SK-N-SH treated with all-trans-retinoic acid at 6 μM for 48 hours (cell line): Measurements from ENCODE around the gene CCSER1.
"Not testable (repeated sequence)": the region's sequence is repeated elsewhere in the genome, so short reads cannot be mapped to it uniquely, and the experiment has no call there.

Experiments used
- ATAC-seq: fragments of 200-7000 bp; cut with Tn5 transposase; 3 replicates; pipeline ENCODE4 v1.9.1; 2020; ENCODE audit warnings: mild to moderate bottlenecking, moderate library complexity
- CSDC2 ChIP-seq: fragments of 250-450 bp; sonication (Bioruptor Pico); IDR thresholded peaks from 2 replicates; pipeline ENCODE4 v1.5.0; 2020; ENCODE audit warnings: mild to moderate bottlenecking, moderate library complexity
- CSRNP3 ChIP-seq: fragments of 250-450 bp; sonication (Bioruptor Pico); IDR thresholded peaks from 2 replicates; pipeline ENCODE4 v1.5.1; 2021; ENCODE audit warnings: mild to moderate bottlenecking, moderate library complexity
- ESRRG ChIP-seq: fragments of 250-450 bp; sonication (Bioruptor Pico); IDR thresholded peaks from 2 replicates; pipeline ENCODE4 v1.6.1; 2021; ENCODE audit warnings: mild to moderate bottlenecking
- GLIS3 ChIP-seq: fragments of 250-450 bp; sonication (Bioruptor Pico); IDR thresholded peaks from 2 replicates; pipeline ENCODE4 v1.5.0; 2020; ENCODE audit warnings: mild to moderate bottlenecking, moderate library complexity
- ISL1 ChIP-seq: fragments of 250-450 bp; sonication (Bioruptor Pico); IDR thresholded peaks from 2 replicates; pipeline ENCODE4 v2.1.2; 2022; ENCODE audit warnings: mild to moderate bottlenecking, moderate library complexity
- PATZ1 ChIP-seq: fragments of 250-450 bp; sonication (Bioruptor Pico); IDR thresholded peaks from 2 replicates; pipeline ENCODE4 v1.8.0; 2020; ENCODE audit warnings: mild to moderate bottlenecking, moderate library complexity, borderline replicate concordance
- POU6F1 ChIP-seq: fragments of 250-450 bp; sonication (Bioruptor Pico); IDR thresholded peaks from 2 replicates; pipeline ENCODE4 v1.8.0; 2021; ENCODE audit warnings: low read depth, mild to moderate bottlenecking, moderate library complexity, borderline replicate concordance
- PPARA ChIP-seq: fragments of 250-450 bp; sonication (Bioruptor Pico); IDR thresholded peaks from 2 replicates; pipeline ENCODE4 v1.5.0; 2020; ENCODE audit warnings: mild to moderate bottlenecking, borderline replicate concordance
- RARB ChIP-seq: fragments of 250-450 bp; sonication (Bioruptor Pico); IDR thresholded peaks from 2 replicates; pipeline ENCODE4 v1.8.0; 2021; ENCODE audit warnings: mild to moderate bottlenecking, moderate library complexity
- TCF4 ChIP-seq: fragments of 250-450 bp; sonication (Bioruptor Pico); IDR thresholded peaks from 2 replicates; pipeline ENCODE4 v1.8.0; 2021; ENCODE audit warnings: mild to moderate bottlenecking, moderate library complexity, borderline replicate concordance
- TOX ChIP-seq: fragments of 250-450 bp; sonication (Bioruptor Pico); IDR thresholded peaks from 2 replicates; pipeline ENCODE4 v1.8.0; 2021; ENCODE audit warnings: mild to moderate bottlenecking, moderate library complexity, borderline replicate concordance
- ZC3H10 ChIP-seq: fragments of 250-450 bp; sonication (Bioruptor Pico); IDR thresholded peaks from 2 replicates; pipeline ENCODE4 v1.5.1; 2021; ENCODE audit warnings: mild to moderate bottlenecking, moderate library complexity
- ZFP3 ChIP-seq: fragments of 250-450 bp; sonication (Bioruptor Pico); IDR thresholded peaks from 2 replicates; pipeline ENCODE4 v1.5.0; 2020; ENCODE audit warnings: mild to moderate bottlenecking, moderate library complexity
- ZNF565 ChIP-seq: fragments of 450-650 bp; formaldehyde crosslinking; conservative IDR thresholded peaks from 2 replicates; pipeline ENCODE4 v1.5.0; 2020; ENCODE audit warnings: low read depth, mild to moderate bottlenecking, moderate library complexity
- ZNF70 ChIP-seq: fragments of 450-650 bp; formaldehyde crosslinking; IDR thresholded peaks from 2 replicates; pipeline ENCODE4 v1.5.0; 2020; ENCODE audit warnings: mild to moderate bottlenecking, moderate library complexity
- TF ChIP-seq, protein P1 (sequence below): fragments of 250-450 bp; sonication (Bioruptor Pico); IDR thresholded peaks from 2 replicates; pipeline ENCODE4 v1.5.1; 2020; ENCODE audit warnings: low read depth, mild to moderate bottlenecking, moderate library complexity

CCSER1 gene

DNA sequence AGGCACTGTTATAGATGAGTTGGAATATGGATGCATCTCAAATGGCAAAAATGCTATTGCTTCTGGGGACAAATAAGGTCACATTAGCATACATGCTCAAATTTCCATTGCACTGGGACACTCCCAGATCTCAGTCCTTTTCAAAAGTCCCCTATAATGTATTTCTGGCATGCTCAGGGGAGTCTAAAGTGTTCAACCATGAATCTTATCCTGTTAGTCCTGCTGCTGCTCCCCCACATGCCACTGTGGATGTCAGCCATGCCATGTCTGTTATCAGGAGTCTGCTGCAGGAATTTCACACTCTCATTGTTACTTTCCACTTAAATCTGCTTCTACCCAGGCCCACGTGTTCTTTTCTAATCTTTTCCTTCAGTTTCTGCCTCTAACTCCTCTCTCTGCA, 1000.6 kb downstream of the CCSER1 start:
- TF ChIP-seq PATZ1 (CRISPR knock-in tag) (no peak), ESRRG (CRISPR knock-in tag) (no peak), ZFP3 (CRISPR knock-in tag) (no peak)

GRCh38 chr4:91128519-91128918, 1001.3 kb downstream of the CCSER1 start:
- TF ChIP-seq ZNF70 (CRISPR knock-in tag): no peak
- TF ChIP-seq GLIS3 (CRISPR knock-in tag): no peak
- TF ChIP-seq ZNF565 (CRISPR knock-in tag): no peak
- no peak for TF ChIP-seq TOX (CRISPR knock-in tag)
- TF ChIP-seq RARB (CRISPR knock-in tag): no peak
- no peak for TF ChIP-seq ZC3H10
- TF ChIP-seq ISL1 (CRISPR knock-in tag): no peak
- TF ChIP-seq CSRNP3: no peak
- no peak for TF ChIP-seq PATZ1 (CRISPR knock-in tag)
- no peak for TF ChIP-seq TCF4 (CRISPR knock-in tag)
- no peak for TF ChIP-seq CSDC2
- no peak for TF ChIP-seq PPARA (CRISPR knock-in tag)
- ATAC-seq: no peak

More for the DNA sequence above, 1000.6 kb downstream of the CCSER1 start:
- ATAC-seq: no peak

GRCh38 chr4:91147067-91147466, 1019.9 kb downstream of the CCSER1 start:
- TF ChIP-seq PATZ1 (CRISPR knock-in tag) (no peak), ESRRG (CRISPR knock-in tag) (no peak), TOX (CRISPR knock-in tag) (no peak), ZNF565 (CRISPR knock-in tag) (no peak), ZC3H10 (no peak)
- TF ChIP-seq, protein P1, sequence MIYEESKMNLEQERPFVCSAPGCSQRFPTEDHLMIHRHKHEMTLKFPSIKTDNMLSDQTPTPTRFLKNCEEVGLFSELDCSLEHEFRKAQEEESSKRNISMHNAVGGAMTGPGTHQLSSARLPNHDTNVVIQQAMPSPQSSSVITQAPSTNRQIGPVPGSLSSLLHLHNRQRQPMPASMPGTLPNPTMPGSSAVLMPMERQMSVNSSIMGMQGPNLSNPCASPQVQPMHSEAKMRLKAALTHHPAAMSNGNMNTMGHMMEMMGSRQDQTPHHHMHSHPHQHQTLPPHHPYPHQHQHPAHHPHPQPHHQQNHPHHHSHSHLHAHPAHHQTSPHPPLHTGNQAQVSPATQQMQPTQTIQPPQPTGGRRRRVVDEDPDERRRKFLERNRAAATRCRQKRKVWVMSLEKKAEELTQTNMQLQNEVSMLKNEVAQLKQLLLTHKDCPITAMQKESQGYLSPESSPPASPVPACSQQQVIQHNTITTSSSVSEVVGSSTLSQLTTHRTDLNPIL (CRISPR knock-in tag): no peak
- TF ChIP-seq, all 23 proteins: peak for 0
- no peak for ATAC-seq

DNA sequence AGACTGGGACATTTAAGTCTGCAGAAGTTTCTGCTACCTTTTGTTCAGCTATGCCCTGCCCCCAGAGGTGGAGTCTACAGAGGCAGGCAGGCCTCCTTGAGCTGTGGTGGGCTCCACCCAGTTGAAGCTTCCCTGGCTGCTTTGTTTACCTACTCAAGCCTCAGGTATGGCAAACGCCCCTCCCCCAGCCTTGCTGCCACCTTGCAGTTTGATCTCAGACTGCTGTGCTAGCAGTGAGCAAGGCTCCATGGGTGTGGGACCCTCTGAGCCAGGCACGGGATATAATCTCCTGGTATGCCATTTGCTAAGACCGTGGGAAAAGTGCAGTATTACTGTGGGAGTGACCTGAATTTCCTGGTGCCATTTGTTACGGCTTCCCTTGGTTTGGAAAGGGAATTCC, 1026.8 kb downstream of the CCSER1 start:
- ATAC-seq: not testable (repeated sequence)

DNA sequence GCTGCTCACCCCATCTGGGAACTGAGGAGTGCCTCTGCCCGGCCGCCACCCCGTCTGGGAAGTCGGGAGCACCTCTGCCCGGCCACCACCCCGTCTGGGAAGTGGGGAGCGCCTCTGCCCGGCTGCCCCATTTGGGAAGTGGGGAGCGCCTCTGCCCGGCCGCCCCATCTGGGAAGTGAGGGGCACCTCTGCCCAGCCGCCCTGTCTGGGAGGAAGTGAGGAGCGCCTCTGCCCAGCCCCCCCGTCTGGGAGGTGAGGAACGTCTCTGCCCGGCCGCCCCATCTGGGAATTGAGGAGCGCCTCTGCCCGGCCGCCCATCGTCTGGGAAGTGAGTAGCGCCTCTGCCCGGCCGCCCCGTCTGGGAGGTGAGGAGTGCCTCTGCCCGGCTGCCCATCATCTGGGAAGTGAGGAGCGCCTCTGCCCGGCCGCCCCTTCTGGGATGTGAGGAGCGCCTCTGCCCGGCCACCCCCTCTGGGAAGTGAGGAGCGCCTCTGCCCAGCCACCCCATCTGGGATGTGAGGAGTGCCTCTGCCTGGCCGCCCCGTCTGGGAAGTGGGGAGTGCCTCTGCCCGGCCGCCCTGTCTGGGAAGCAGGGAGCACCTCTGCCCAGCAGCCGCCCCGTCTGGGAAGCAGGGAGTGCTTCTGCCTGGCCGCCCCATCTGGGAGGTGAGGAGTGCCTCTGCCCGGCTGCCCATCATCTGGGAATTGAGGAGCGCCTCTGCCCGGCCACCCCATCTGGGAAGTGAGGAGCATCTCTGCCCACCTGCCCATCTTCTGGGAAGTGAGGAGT, 1040.9 kb downstream of the CCSER1 start:
- not testable (repeated sequence) for ATAC-seq

- no peak for ATAC-seq
- TF ChIP-seq POU6F1 (CRISPR knock-in tag): no peak
- TF ChIP-seq, protein P1 (CRISPR knock-in tag): no peak
- no peak for TF ChIP-seq ISL1 (CRISPR knock-in tag)
- TF ChIP-seq RARB (CRISPR knock-in tag): no peak
Measured at GRCh38 chr4:91170768-91171167, 1043.6 kb downstream of the CCSER1 start.
